NCI-H2196 treated with DMSO at 0.1 percent for 48 hours (cell line): Measurements from ENCODE around the gene KRT79.

Experiments used
- DNase-seq: peaks from one replicate; lab custom pipeline; 2025; ENCODE audit not compliant: unreplicated experiment; lab: John Stamatoyannopoulos, UW

Gene KRT79

GRCh38 chr12:52835271-52836041 lies 1.3 kb upstream of the KRT79 start:
- no peak for DNase-seq

GRCh38 chr12:52834727-52835001 lies 553 bp upstream of the KRT79 start:
- DNase-seq, result no peak

GRCh38 chr12:52832985-52833905 lies 866 bp downstream of the KRT79 start:
- DNase-seq, result no peak

- DNase-seq, result no peak
Measured at GRCh38 chr12:52832451-52832850, 1.7 kb downstream of the KRT79 start.

- no peak for DNase-seq
Measured at GRCh38 chr12:52831251-52831650, 2.9 kb downstream of the KRT79 start.

GRCh38 chr12:52829986-52830770 lies 3.9 kb downstream of the KRT79 start:
- no peak for DNase-seq

- no peak for DNase-seq
Measured at GRCh38 chr12:52828591-52829021, 5.5 kb downstream of the KRT79 start.

- DNase-seq, result no peak
Measured at GRCh38 chr12:52828156-52828555, 6.0 kb downstream of the KRT79 start.

- no peak for DNase-seq
Measured at GRCh38 chr12:52827499-52828090, 6.5 kb downstream of the KRT79 start.

GRCh38 chr12:52826611-52827498 lies 7.3 kb downstream of the KRT79 start:
- no peak for DNase-seq

GRCh38 chr12:52825961-52826360 lies 8.2 kb downstream of the KRT79 start:
- no peak for DNase-seq

- DNase-seq, result no peak
Measured at GRCh38 chr12:52824741-52825410, 9.2 kb downstream of the KRT79 start.

- DNase-seq, result no peak
Measured at GRCh38 chr12:52823761-52824450, 10.2 kb downstream of the KRT79 start.

GRCh38 chr12:52822771-52823510 lies 11.2 kb downstream of the KRT79 start:
- no peak for DNase-seq

GRCh38 chr12:52821826-52822660 lies 12.1 kb downstream of the KRT79 start:
- no peak for DNase-seq

- DNase-seq, result no peak
Measured at GRCh38 chr12:52821071-52821730, 12.9 kb downstream of the KRT79 start.

GRCh38 chr12:52820521-52820920 lies 13.6 kb downstream of the KRT79 start:
- DNase-seq, result no peak
